Uterus (tissue), 4 donors: ENCODE measurements around the gene SCLY. TPM values are rescaled to one million over a fixed set of nuclear protein-coding genes. Genes with fewer than 3 reads are reported as not detected.

Source experiments
- DNase-seq, 2 donors: peaks; one replicate each; pipeline ENCODE4 v3.0.0-alpha.2; 2019 to 2020
- H3K27ac ChIP-seq, 2 donors: fragments of 200-600 bp; sonication (generic); 1 replicate in 1 of 2; 2 replicates in 1 of 2; pipeline ENCODE4 v1.5.1; 2016 to 2018
- H3K27me3 ChIP-seq, 2 donors: fragments of 200-600 bp; sonication (generic); one replicate each; pipeline ENCODE4 v1.5.1; 2018 to 2019; ENCODE audit warnings: control low read depth in 1 of 2
- H3K36me3 ChIP-seq, 2 donors: fragments of 200-600 bp; sonication (generic); one replicate each; pipeline ENCODE4 v1.5.1; 2019; ENCODE audit warnings: control low read depth in 1 of 2
- H3K4me1 ChIP-seq, 2 donors: fragments of 200-600 bp; sonication (generic); one replicate each; pipeline ENCODE4 v1.5.1; 2018 to 2019; ENCODE audit warnings: control low read depth in 1 of 2
- H3K4me3 ChIP-seq, 2 donors: fragments of 200-600 bp; sonication (generic); 1 replicate in 1 of 2; 2 replicates in 1 of 2; pipeline ENCODE4 v1.5.1; 2018 to 2019; ENCODE audit warnings: mild to moderate bottlenecking in 1 of 2
- H3K9me3 ChIP-seq, 2 donors: fragments of 200-600 bp; sonication (generic); one replicate each; pipeline ENCODE4 v1.5.1; 2019; ENCODE audit warnings: control low read depth in 1 of 2
- POLR2A ChIP-seq, 2 donors: fragments of 450-650 bp; IDR thresholded peaks; one replicate each; pipeline ENCODE4 v1.6.1; 2016; ENCODE audit warnings: antibody characterized with exemption in 2 of 2, mild to moderate bottlenecking in 1 of 2, moderate library complexity in 1 of 2
- intact Hi-C: fragments of 100-400 bp; cut with DNase I; formaldehyde crosslinking; loops from one replicate; pipeline ENCODE4 v1.15.1; 2023; ENCODE audit warnings: low total_unique reads
- total RNA-seq, 4 donors: library from RNA; depleted of rRNA in 3 of 4; stranded (reverse); fragments of >200 nt in 3 of 4; gene quantifications; one replicate each; pipeline versions ENCODE4 v1.1.0 to v1.2.4, GENCODE V29; 2014 to 2023
- TF ChIP-seq, protein P1 (sequence below), 4 experiments: fragments of 200-600 bp in 2 of 4; fragments of 450-650 bp in 2 of 4; sonication (generic) in 2 of 4; IDR thresholded peaks; one replicate each; pipeline ENCODE4 v1.5.1; 2016 to 2019; ENCODE audit warnings: antibody characterized with exemption in 4 of 4, mild to moderate bottlenecking in 2 of 4, moderate library complexity in 1 of 4
- donor health status: DM: yes; HTN: yes; CAD: no.

The SCLY gene
- total RNA-seq, 4 donors from 2014 or later: 5.1 to 26.0 (median 12.8) TPM

DNA sequence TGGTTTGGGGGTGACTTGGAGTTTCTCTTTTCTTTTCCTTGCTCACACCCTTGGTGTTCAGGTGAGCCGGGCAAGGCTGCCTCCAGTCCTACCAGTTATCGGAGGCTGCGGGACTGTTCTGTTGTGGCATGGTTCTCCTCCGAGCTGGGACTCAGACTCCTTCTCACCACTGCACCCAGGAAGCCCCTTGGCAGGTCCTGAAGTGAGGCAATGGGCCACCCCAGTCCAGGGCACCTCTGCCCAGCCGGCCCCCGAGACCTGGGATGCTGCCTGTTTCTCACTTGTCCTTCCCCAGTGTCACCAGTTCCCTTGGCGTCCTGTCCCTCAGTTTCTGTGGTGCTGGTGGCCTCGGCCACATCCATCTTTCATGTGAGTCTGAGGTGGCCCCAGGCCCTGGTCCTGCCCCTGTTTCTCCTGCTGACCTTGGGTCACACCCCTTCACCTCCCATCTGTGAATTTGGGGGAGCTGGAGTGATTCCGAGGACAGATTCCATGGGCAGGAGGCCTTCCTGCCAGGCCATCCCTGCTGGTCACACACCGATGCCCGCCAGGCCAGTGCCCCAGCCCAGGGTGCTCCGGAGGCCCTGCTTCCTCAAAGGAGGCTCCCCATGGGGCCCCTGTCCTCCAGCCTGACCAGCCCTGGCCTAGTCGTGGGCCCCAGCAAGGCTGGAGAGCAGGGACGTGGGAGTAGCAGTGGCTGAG lies 71.1 kb downstream of the SCLY start:
- no peak for TF ChIP-seq POLR2A (IDR thresholded peaks at IDR 0.05)
- TF ChIP-seq, protein P1, sequence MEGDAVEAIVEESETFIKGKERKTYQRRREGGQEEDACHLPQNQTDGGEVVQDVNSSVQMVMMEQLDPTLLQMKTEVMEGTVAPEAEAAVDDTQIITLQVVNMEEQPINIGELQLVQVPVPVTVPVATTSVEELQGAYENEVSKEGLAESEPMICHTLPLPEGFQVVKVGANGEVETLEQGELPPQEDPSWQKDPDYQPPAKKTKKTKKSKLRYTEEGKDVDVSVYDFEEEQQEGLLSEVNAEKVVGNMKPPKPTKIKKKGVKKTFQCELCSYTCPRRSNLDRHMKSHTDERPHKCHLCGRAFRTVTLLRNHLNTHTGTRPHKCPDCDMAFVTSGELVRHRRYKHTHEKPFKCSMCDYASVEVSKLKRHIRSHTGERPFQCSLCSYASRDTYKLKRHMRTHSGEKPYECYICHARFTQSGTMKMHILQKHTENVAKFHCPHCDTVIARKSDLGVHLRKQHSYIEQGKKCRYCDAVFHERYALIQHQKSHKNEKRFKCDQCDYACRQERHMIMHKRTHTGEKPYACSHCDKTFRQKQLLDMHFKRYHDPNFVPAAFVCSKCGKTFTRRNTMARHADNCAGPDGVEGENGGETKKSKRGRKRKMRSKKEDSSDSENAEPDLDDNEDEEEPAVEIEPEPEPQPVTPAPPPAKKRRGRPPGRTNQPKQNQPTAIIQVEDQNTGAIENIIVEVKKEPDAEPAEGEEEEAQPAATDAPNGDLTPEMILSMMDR (IDR thresholded peaks at IDR 0.05): no peak
- Histone ChIP-seq H3K4me1 (no peaks in the 10 kb centered on the region), H3K9me3 (no peaks in the 10 kb centered on the region), H3K27ac (no peak overlapping the region), H3K4me3 (no peak overlapping the region), H3K27me3 (no peaks in the 10 kb centered on the region), H3K36me3 (no peaks in the 10 kb centered on the region)
- intact Hi-C loops: no loop called here
- DNase-seq: no peak

DNA sequence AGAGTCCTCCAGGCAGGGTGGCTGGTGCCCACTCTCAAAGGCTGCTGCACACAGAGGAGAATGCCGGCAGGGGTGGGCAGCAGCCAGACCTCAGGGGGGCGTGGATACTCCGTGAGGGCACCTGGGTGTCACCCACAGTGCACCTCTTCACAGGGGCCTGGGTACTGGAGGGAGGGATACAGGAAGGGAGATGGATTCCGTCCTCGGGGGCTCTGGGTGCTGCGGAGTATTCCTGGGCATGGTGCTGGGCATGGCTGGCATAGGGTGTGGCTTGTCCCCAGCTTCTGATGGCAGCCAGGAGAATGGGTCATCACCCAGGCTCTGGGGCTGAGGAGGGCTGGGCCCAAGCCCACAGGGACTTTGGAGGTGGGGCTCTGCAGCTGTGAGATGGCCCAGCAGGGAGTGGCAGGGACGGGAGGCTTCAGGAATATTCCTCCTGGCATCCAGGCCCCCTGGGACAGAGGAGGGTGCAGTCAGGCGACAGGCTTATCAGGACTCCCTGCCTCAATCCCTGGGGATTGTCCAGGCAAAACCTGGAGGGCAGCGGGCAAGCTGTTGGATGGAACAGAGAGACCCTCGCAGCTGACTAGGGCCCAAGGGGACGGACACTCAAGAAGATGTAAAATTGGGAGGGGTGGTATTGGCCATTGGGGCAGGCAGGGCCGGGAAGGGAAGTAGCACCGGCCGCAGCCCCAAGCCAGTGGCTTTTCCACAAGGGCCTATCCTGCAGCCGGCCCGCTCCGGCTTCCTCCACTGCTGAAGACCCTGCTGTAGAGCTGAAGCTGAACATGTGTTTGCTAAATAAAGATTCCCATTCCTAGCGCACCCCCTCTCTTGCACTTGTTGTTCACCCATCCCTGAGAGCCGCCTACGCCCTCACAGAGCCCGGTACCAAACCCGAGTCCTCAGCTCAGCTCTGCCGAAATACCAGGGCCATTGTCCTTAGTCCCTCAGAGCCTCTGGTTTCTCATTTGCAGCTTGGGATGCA lies 72.0 kb downstream of the SCLY start:
- intact Hi-C loops: no loop called here
- no peaks in the 10 kb centered on the region for H3K4me1 ChIP-seq
- no peak overlapping the region for H3K4me3 ChIP-seq
- TF ChIP-seq POLR2A (IDR thresholded peaks at IDR 0.05): no peak
- TF ChIP-seq, protein P1 (IDR thresholded peaks at IDR 0.05): no peak
- H3K36me3 ChIP-seq: no peaks in the 10 kb centered on the region
- no peaks in the 10 kb centered on the region for H3K9me3 ChIP-seq
- no peak for DNase-seq
- H3K27ac ChIP-seq: no peak overlapping the region
- no peaks in the 10 kb centered on the region for H3K27me3 ChIP-seq

DNA sequence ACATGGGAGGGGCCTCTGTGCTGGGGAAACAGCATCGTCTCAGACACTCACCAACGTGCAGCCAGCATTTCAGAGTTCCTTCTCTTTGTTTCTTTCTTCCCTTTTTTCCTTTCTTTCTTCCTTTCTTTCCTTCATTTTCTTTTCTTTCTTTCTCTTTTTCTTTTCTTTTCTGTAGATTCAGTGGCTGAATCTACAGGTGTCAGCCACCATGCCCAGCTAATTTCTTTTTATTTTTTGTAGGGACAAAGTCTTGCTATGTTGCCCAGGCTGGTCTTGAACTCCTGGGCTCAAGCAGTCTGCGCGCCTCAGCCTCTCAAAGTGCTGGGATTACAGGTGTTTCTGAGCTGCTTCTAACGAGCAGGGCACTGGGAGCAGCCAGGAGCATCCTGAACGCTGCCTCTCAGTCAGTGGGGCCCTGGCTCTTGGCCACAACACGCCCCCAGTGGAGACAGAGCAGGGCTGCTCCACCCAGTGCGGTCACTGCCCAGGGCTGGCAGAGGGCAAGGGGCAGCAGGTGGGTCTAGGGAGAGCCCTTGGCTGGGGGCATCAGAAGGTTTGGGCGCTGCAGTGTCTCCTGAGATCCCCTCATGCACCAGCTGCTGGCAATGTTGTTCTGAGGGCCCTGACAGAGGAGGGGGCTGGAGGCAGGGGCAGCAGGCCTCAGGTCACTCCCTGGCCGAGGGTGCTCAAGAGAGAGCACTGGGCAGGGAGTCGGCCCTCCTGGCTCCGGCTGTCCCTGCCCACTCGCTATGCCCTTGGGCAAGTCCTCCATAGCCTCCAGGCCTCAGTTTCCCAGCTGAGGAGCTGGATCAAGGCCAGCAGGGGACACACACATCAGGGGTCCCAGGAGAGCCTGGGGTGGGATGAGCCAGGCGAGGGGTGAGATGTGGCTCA lies 72.9 kb downstream of the SCLY start:
- no peaks in the 10 kb centered on the region for H3K9me3 ChIP-seq
- intact Hi-C loops: no loop called here
- DNase-seq: no peak
- no peaks in the 10 kb centered on the region for H3K36me3 ChIP-seq
- H3K27me3 ChIP-seq: no peaks in the 10 kb centered on the region
- no peaks in the 10 kb centered on the region for H3K4me1 ChIP-seq
- no peak overlapping the region for H3K27ac ChIP-seq
- H3K4me3 ChIP-seq: no peak overlapping the region
- TF ChIP-seq POLR2A (IDR thresholded peaks at IDR 0.05): no peak
- TF ChIP-seq, protein P1 (IDR thresholded peaks at IDR 0.05): no peak

DNA sequence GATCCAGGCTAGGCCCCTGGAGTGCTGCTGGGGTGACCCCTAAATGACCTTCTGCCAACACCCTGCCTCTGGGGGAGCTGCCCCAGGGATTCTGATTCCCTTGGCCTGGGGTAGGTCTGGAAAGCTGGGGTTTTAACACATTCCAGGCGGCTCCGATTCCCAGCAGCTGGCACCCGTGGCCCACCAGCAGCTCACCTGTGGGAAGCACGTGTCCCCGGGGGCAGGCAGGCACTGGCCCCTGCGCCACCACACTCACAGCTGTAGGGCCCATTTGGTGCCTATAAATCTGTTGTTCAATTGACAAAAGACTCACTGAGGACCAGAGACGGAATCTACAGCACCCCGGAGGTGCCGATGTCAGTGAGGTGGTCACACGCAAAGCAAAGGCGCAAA lies 73.6 kb downstream of the SCLY start:
- Histone ChIP-seq H3K9me3 (no peaks in the 10 kb centered on the region), H3K27ac (no peak overlapping the region), H3K27me3 (no peaks in the 10 kb centered on the region), H3K4me1 (no peaks in the 10 kb centered on the region), H3K4me3 (no peak overlapping the region), H3K36me3 (no peaks in the 10 kb centered on the region)
- intact Hi-C loops: no loop called here
- no peak for DNase-seq
- TF ChIP-seq POLR2A (IDR thresholded peaks at IDR 0.05): no peak
- TF ChIP-seq, protein P1 (IDR thresholded peaks at IDR 0.05): no peak
